ENCODE data around the gene MGRN1. TPM values are rescaled to one million over a fixed set of nuclear protein-coding genes. Genes with fewer than 3 reads are reported as not detected.

The MGRN1 gene
- total RNA-seq, 1 donor from 2014 or later, result 91.5 TPM

GRCh38 chr16:4593086-4593485 is 31.5 kb upstream of the MGRN1 start:
- no peak overlapping the region for H3K27ac ChIP-seq (ENCODE audit: low read depth, low read length)
- H3K9me3 ChIP-seq (ENCODE audit: insufficient read depth, low read depth, low read length), result no peaks in the 10 kb centered on the region
- no peaks in the 10 kb centered on the region for H4K20me1 ChIP-seq (ENCODE audit: insufficient read depth, low read length)
- Mint-ChIP-seq H3K36me3 (ENCODE audit: low read depth, unreplicated experiment) (no peaks in the 10 kb centered on the region), H3K9me3 (ENCODE audit: unreplicated experiment) (peaks cover 2% of the 10 kb centered on the region), H3K4me1 (ENCODE audit: low read depth, unreplicated experiment) (no peaks in the 10 kb centered on the region), H3K27ac (ENCODE audit: unreplicated experiment) (no peak overlapping the region), H3K27me3 (ENCODE audit: low read depth, unreplicated experiment) (peaks cover 20% of the 10 kb centered on the region), H3K4me3 (ENCODE audit: unreplicated experiment) (no peak overlapping the region)
- no peak overlapping the region for H3K4me3 ChIP-seq (ENCODE audit: insufficient read depth, low read depth, low read length)
- H3K4me1 ChIP-seq (ENCODE audit: insufficient read depth, low read length), result no peaks in the 10 kb centered on the region
- no peak overlapping the region for H2AFZ ChIP-seq (ENCODE audit: low read depth, low read length)
- DNase-seq (ENCODE audit: low read depth) (no peak), FAIRE-seq (no peak)
- H3K36me3 ChIP-seq (ENCODE audit: insufficient read depth, low read length), result no peaks in the 10 kb centered on the region
- no peak overlapping the region for H3K4me2 ChIP-seq (ENCODE audit: low read length)
- H3K79me2 ChIP-seq (ENCODE audit: insufficient read depth, low read length), result no peaks in the 10 kb centered on the region
- H3K9ac ChIP-seq (ENCODE audit: low read length), result no peak overlapping the region
- H3K27me3 ChIP-seq (ENCODE audit: insufficient read depth, low read length), result peaks cover 2% of the 10 kb centered on the region
- no peak for TF ChIP-seq EZH2 (IDR thresholded peaks at IDR 0.05; ENCODE audit: insufficient read depth, low read length)
- TF ChIP-seq CTCF (IDR thresholded peaks at IDR 0.05; ENCODE audit: insufficient read depth, low read depth, low read length), result no peak

GRCh38 chr16:4594433-4595410 is 29.9 kb upstream of the MGRN1 start:
- no peaks in the 10 kb centered on the region for H3K4me1 Mint-ChIP-seq (ENCODE audit: low read depth, unreplicated experiment)
- Histone ChIP-seq H3K4me3 (ENCODE audit: insufficient read depth, low read depth, low read length) (no peak overlapping the region), H3K27me3 (ENCODE audit: insufficient read depth, low read length) (no peaks in the 10 kb centered on the region), H3K36me3 (ENCODE audit: insufficient read depth, low read length) (no peaks in the 10 kb centered on the region), H2AFZ (ENCODE audit: low read depth, low read length) (no peak overlapping the region), H4K20me1 (ENCODE audit: insufficient read depth, low read length) (no peaks in the 10 kb centered on the region), H3K4me1 (ENCODE audit: insufficient read depth, low read length) (no peaks in the 10 kb centered on the region), H3K79me2 (ENCODE audit: insufficient read depth, low read length) (no peaks in the 10 kb centered on the region), H3K4me2 (ENCODE audit: low read length) (no peak overlapping the region), H3K9ac (ENCODE audit: low read length) (no peak overlapping the region), H3K27ac (ENCODE audit: low read depth, low read length) (no peak overlapping the region), H3K9me3 (ENCODE audit: insufficient read depth, low read depth, low read length) (no peaks in the 10 kb centered on the region)
- peak overlapping the region; percentile 91 for H3K27ac Mint-ChIP-seq (ENCODE audit: unreplicated experiment)
- H3K9me3 Mint-ChIP-seq (ENCODE audit: unreplicated experiment), result no peaks in the 10 kb centered on the region
- no peak for DNase-seq (ENCODE audit: low read depth)
- TF ChIP-seq EZH2 (IDR thresholded peaks at IDR 0.05; ENCODE audit: insufficient read depth, low read length), result no peak
- no peak for TF ChIP-seq CTCF (IDR thresholded peaks at IDR 0.05; ENCODE audit: insufficient read depth, low read depth, low read length)
- no peak for FAIRE-seq
- peaks cover 30% of the 10 kb centered on the region for H3K27me3 Mint-ChIP-seq (ENCODE audit: low read depth, unreplicated experiment)
- H3K4me3 Mint-ChIP-seq (ENCODE audit: unreplicated experiment), result no peak overlapping the region
- H3K36me3 Mint-ChIP-seq (ENCODE audit: low read depth, unreplicated experiment), result no peaks in the 10 kb centered on the region

- no peak for TF ChIP-seq EZH2 (IDR thresholded peaks at IDR 0.05; ENCODE audit: insufficient read depth, low read length)
- TF ChIP-seq CTCF (IDR thresholded peaks at IDR 0.05; ENCODE audit: insufficient read depth, low read depth, low read length), result no peak
- peak; percentile 32 for DNase-seq (ENCODE audit: low read depth)
- H3K9me3 Mint-ChIP-seq (ENCODE audit: unreplicated experiment), result no peaks in the 10 kb centered on the region
These were observed 27.5 kb upstream of the MGRN1 start for GRCh38 chr16:4597174-4597573.

More at GRCh38 chr16:4597174-4597573, 27.5 kb upstream of the MGRN1 start:
- Histone ChIP-seq H3K27ac (ENCODE audit: low read depth, low read length) (no peak overlapping the region), H3K9me3 (ENCODE audit: insufficient read depth, low read depth, low read length) (no peaks in the 10 kb centered on the region), H2AFZ (ENCODE audit: low read depth, low read length) (no peak overlapping the region), H3K27me3 (ENCODE audit: insufficient read depth, low read length) (peaks cover 3% of the 10 kb centered on the region), H3K9ac (ENCODE audit: low read length) (no peak overlapping the region), H3K79me2 (ENCODE audit: insufficient read depth, low read length) (no peaks in the 10 kb centered on the region), H3K4me2 (ENCODE audit: low read length) (no peak overlapping the region), H4K20me1 (ENCODE audit: insufficient read depth, low read length) (no peaks in the 10 kb centered on the region), H3K4me1 (ENCODE audit: insufficient read depth, low read length) (no peaks in the 10 kb centered on the region), H3K4me3 (ENCODE audit: insufficient read depth, low read depth, low read length) (no peak overlapping the region), H3K36me3 (ENCODE audit: insufficient read depth, low read length) (no peaks in the 10 kb centered on the region)
- Mint-ChIP-seq H3K4me3 (ENCODE audit: unreplicated experiment) (no peak overlapping the region), H3K36me3 (ENCODE audit: low read depth, unreplicated experiment) (no peaks in the 10 kb centered on the region), H3K27me3 (ENCODE audit: low read depth, unreplicated experiment) (peaks cover 28% of the 10 kb centered on the region), H3K4me1 (ENCODE audit: low read depth, unreplicated experiment) (no peaks in the 10 kb centered on the region), H3K27ac (ENCODE audit: unreplicated experiment) (no peak overlapping the region)
- no peak for FAIRE-seq

Measured in astrocyte (in vitro differentiated cells and primary cell).